Fibroblast of the aortic adventitia (primary cell): ENCODE data around the gene C8B. TPM values are rescaled to one million over a fixed set of nuclear protein-coding genes. Genes with fewer than 3 reads are reported as not detected.
A peak's percentile ranks its signal among the peaks of the same experiment; 100 is the strongest.

Experiments used
- DNase-seq: peaks from one replicate; pipeline ENCODE4 v3.0.0-alpha.2; 2010; ENCODE audit warnings: low read depth
- H3K4me3 ChIP-seq: 2 replicates; pipeline ENCODE4 v1.5.1; 2011; ENCODE audit warnings: low read depth, mild to moderate bottlenecking, control low read depth, low read length, moderate library complexity
- total RNA-seq: library from RNA; depleted of rRNA; stranded (reverse); fragments of >200 nt; gene quantifications from 2 replicates; pipeline ENCODE4 v1.2.3, GENCODE V29; 2012; ENCODE audit warnings: low replicate concordance
- TF ChIP-seq, protein P1 (sequence below): IDR thresholded peaks from 2 replicates; pipeline ENCODE4 v1.5.1; 2011; ENCODE audit warnings: mild to moderate bottlenecking, low read length, control low read depth, inconsistent platforms; ENCODE audit not compliant: insufficient read depth

Gene C8B
- total RNA-seq, 1 donor = not detected

DNA sequence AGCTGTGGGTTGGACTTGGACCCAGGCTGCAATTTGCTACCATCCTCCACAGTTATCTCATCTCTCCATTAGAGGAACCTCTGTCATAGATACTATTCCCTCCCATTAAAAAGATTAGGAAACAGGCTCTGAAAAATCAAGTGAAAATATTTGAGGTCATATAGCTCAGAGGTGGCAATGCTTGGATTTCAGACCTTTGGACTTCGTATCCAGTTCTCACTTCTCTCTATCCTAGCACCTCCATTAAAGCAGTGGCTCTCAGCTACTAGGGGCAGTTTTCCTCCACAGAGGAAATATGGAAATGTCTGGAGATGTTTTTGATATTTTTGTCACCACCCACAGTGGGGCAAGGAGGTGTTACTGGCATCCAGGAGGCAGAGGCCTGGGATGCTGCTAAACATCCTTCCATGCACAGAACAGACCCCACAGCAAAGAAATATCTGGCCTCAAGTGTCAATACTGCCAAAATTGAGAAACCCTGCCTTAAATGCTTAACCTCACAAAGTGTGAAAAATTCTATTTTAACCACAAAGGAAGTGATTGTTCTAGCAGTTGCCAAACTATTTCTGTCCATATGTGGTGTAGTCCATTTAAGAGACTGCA, 57.1 kb downstream of the C8B start:
- DNase-seq = peak; percentile 64
- TF ChIP-seq, protein P1, sequence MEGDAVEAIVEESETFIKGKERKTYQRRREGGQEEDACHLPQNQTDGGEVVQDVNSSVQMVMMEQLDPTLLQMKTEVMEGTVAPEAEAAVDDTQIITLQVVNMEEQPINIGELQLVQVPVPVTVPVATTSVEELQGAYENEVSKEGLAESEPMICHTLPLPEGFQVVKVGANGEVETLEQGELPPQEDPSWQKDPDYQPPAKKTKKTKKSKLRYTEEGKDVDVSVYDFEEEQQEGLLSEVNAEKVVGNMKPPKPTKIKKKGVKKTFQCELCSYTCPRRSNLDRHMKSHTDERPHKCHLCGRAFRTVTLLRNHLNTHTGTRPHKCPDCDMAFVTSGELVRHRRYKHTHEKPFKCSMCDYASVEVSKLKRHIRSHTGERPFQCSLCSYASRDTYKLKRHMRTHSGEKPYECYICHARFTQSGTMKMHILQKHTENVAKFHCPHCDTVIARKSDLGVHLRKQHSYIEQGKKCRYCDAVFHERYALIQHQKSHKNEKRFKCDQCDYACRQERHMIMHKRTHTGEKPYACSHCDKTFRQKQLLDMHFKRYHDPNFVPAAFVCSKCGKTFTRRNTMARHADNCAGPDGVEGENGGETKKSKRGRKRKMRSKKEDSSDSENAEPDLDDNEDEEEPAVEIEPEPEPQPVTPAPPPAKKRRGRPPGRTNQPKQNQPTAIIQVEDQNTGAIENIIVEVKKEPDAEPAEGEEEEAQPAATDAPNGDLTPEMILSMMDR = no peak

DNA sequence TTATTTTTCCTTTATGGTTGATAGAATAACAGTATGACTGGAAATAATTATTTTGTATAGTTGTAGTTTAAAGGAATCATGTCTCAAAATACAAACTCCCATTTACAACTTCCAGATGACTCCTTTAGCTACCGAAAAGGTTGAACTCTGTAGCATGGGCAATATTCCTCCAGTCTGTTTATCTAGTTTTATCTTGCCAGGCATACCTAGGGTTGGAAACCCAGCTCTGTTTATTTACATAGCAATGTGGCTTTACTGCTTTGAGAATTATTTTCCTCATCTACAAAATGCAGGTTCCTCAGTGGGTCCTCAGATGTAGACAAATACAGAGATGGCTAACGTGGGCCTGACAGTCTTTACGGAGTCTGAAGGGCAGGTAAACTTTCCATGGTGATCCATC, 60.1 kb downstream of the C8B start:
- TF ChIP-seq, protein P1 = no peak
- no peak for DNase-seq
- H3K4me3 ChIP-seq = no peak overlapping the region

More for the DNA sequence above, 57.1 kb downstream of the C8B start:
- no peak overlapping the region for H3K4me3 ChIP-seq

DNA sequence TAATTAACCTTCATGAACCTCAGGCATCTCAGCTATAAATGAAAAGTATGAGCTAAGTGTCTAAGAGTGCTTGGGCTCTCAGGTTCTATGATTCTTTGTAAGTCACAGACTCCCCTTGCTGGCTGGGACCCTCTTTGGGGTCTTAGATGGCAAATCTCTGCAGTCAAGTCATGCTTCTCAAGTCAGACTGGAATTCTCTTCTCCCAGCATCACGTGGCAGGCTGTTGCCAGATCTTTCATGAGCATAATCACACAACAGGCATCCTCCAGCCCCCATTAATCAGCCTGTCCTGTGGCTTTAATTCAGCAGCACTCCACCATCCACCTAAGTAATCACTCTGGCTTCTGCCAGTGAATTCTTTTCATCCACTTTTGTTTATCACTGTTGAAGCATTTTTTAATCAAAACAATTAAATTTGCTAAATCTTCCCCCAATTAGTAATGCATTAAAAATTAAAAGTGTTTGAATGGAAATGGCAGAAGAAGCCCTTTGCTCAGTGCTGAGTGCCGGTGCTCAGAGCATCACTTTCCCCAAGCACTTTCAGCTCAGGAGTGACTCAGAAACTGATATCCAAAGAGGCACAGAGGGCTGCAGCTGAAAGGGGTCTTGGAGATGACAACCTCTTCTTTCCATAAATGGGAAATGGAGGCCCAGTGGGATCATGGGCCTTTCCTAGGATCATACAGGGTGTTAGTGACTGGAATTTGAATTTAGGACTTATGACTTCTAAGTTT, 61.0 kb downstream of the C8B start:
- peak; percentile 28 for DNase-seq
- TF ChIP-seq, protein P1 = no peak
- H3K4me3 ChIP-seq = no peak overlapping the region

DNA sequence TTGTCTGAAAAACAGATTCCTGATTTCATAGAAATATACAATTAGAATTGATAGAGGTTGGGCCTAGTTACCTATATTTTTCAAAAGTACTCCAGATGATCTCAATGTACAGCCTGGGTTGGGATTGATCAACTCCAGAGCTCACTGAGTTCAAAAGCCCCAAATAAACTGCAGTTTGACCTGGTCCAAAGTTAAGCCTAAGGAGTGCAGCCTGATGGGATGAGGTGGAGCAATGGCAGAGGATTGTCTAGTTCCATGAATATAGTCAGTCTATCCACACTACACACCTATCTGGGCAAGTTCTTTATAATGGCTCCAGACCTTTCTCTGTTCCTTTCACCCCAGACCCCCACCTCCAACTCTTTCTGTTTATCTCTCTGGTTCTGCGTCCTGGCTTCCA, 62.0 kb downstream of the C8B start:
- no peak for DNase-seq
- no peak overlapping the region for H3K4me3 ChIP-seq
- TF ChIP-seq, protein P1 = no peak

DNA sequence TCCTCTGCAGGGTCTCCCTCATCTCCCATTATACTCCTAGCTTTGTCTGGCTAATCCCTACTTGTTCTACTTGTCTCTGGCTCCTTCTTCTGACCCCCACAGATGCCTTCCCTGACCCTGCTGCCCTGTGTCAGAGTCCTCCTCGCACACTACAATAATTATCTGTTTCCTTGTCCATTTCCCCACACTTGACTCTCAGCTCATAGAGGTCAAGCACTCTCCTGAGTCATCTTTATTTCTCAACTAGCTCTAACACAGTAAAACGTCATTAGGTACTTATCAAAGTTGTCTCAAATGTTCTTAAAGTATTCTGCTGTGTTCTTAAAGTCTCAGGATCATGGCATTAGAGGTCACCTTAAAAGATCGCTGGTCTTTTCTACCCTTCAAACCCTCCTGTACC, 64.1 kb downstream of the C8B start:
- TF ChIP-seq, protein P1 = no peak
- no peak overlapping the region for H3K4me3 ChIP-seq
- DNase-seq = peak; percentile 63

DNA sequence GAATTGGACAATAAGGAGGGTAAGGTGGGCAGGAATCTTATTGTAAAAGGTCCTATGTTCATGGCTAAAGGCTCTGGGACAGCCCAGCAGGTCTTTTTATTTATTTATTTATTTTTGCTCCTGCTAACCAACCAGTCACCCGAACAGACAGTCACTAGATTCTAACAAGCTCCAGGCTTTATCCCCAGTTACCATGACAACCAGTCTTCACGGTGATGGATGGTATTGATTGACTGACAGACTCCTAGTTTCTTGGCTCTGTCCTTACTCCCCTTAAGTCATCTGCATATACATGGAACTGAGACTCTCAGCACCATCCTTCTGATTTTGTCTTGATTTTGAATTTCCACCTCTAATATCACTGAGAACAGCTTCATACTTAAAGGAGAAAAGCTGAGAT, 66.9 kb downstream of the C8B start:
- TF ChIP-seq, protein P1 = no peak
- H3K4me3 ChIP-seq = no peak overlapping the region
- DNase-seq = no peak
